Thymus (tissue), 11 donors: Measurements from ENCODE around the gene PSMD9. TPM values are rescaled to one million over a fixed set of nuclear protein-coding genes. Genes with fewer than 3 reads are reported as not detected.
"Not testable (repeated sequence)": the region's sequence is repeated elsewhere in the genome, so short reads cannot be mapped to it uniquely, and the experiment has no call there.

Experiments
- DNase-seq, 9 donors: peaks; one replicate each; pipeline ENCODE4 v3.0.0-alpha.2; 2013; ENCODE audit warnings: low spot score in 9 of 9, low read depth in 6 of 9, missing footprints in 1 of 9
- H3K27ac ChIP-seq, 2 donors: one replicate each; pipeline ENCODE4 v1.5.1; 2013; ENCODE audit warnings: control low read depth in 1 of 2, low read depth in 1 of 2, low read length in 1 of 2, mild to moderate bottlenecking in 1 of 2, moderate library complexity in 1 of 2
- H3K27me3 ChIP-seq, 2 donors: one replicate each; pipeline ENCODE4 v1.5.1; 2013; ENCODE audit warnings: low read length in 1 of 2; ENCODE audit not compliant: control insufficient read depth in 2 of 2, insufficient read depth in 1 of 2
- H3K36me3 ChIP-seq, 2 donors: one replicate each; pipeline ENCODE4 v1.5.1; 2013; ENCODE audit warnings: low read length in 1 of 2, mild to moderate bottlenecking in 1 of 2, moderate library complexity in 1 of 2; ENCODE audit not compliant: control insufficient read depth in 2 of 2, insufficient read depth in 2 of 2
- H3K4me1 ChIP-seq, 2 donors: one replicate each; pipeline ENCODE4 v1.5.1; 2013; ENCODE audit warnings: low read length in 2 of 2; ENCODE audit not compliant: control insufficient read depth in 2 of 2, insufficient read depth in 2 of 2
- H3K4me3 ChIP-seq, 2 donors: one replicate each; pipeline ENCODE4 v1.5.1; 2013; ENCODE audit warnings: low read length in 2 of 2, control low read depth in 1 of 2, mild to moderate bottlenecking in 1 of 2
- H3K9me3 ChIP-seq, 2 donors: one replicate each; pipeline ENCODE4 v1.5.1; 2013; ENCODE audit warnings: low read length in 1 of 2, mild to moderate bottlenecking in 1 of 2; ENCODE audit not compliant: control insufficient read depth in 2 of 2, insufficient read depth in 1 of 2
- WGBS: extraction: QIAGEN DNeasy Blood & Tissue Kit; methylation state at CpG from one replicate; pipeline ENCODE4 v1.1.7; 2013; 5-methylcytosine and 5-hydroxymethylcytosine counted together
- polyA plus RNA-seq: library from polyadenylated mRNA; stranded (reverse); fragments of 200-250 nt; gene quantifications from one replicate; pipeline ENCODE4 v1.2.3, GENCODE V29; 2013
- total RNA-seq: library from RNA; stranded (reverse); fragments of 120-200 nt; gene quantifications from one replicate; pipeline ENCODE4 v1.2.4, GENCODE V29; 2013
- donor health status: healthy.

PSMD9 gene
- total and polyA plus RNA-seq, 2 donors, result 51.6 to 70.7 TPM

GRCh38 chr12:121888083-121888477 is 510 bp upstream of the PSMD9 start:
- Histone ChIP-seq H3K36me3 (peaks cover 0 to 6% of the 10 kb centered on the region in 2 donors), H3K27me3 (peaks cover 2 to 4% of the 10 kb centered on the region in 2 donors), H3K27ac (peak overlapping the region; percentile 37 to 98), H3K9me3 (no peaks in the 10 kb centered on the region), H3K4me1 (peaks cover 17 to 24% of the 10 kb centered on the region in 2 donors), H3K4me3 (peak overlapping the region; percentile 79 to 81)
- no peak for DNase-seq
- 65% methylated on average over 6 of the region's 6 CpGs for WGBS

GRCh38 chr12:121889274-121889624 is 659 bp downstream of the PSMD9 start:
- Histone ChIP-seq H3K4me3 (peak overlapping the region; percentile 79 to 81), H3K4me1 (peaks cover 27 to 35% of the 10 kb centered on the region in 2 donors), H3K27me3 (peaks cover under 1% of the 10 kb centered on the region in 2 donors), H3K36me3 (peaks cover 0 to 6% of the 10 kb centered on the region in 2 donors), H3K27ac (peak overlapping the region; percentile 97 to 98), H3K9me3 (no peaks in the 10 kb centered on the region)
- 7% methylated on average over 7 of the region's 7 CpGs for whole genome bisulfite sequencing
- DNase-seq, result no peak

- not testable (repeated sequence) for DNase-seq, H3K36me3 ChIP-seq, H3K9me3 ChIP-seq, H3K27me3 ChIP-seq
- Histone ChIP-seq H3K4me1 (peaks cover 30 to 39% of the 10 kb centered on the region in 2 donors), H3K27ac (peak overlapping the region in 1 of 2 donors; percentile 98), H3K4me3 (peak overlapping the region; percentile 79 to 81)
- WGBS, result 70% methylated on average over 6 of the region's 6 CpGs
Observed at GRCh38 chr12:121889661-121890060, 1.1 kb downstream of the PSMD9 start.

- no peak for DNase-seq
- Histone ChIP-seq H3K9me3 (no peaks in the 10 kb centered on the region), H3K27ac (no peak overlapping the region), H3K4me3 (no peak overlapping the region), H3K4me1 (peaks cover 30 to 45% of the 10 kb centered on the region in 2 donors), H3K27me3 (no peaks in the 10 kb centered on the region), H3K36me3 (peaks cover 8 to 36% of the 10 kb centered on the region in 2 donors)
- 98% methylated on average over 13 of the region's 13 CpGs for WGBS
Observed at GRCh38 chr12:121892673-121893561, 4.3 kb downstream of the PSMD9 start.

- DNase-seq, result peak; percentile 61 to 94 (median 79)
- Histone ChIP-seq H3K4me3 (no peak overlapping the region), H3K4me1 (peaks cover 27 to 39% of the 10 kb centered on the region in 2 donors), H3K27me3 (no peaks in the 10 kb centered on the region), H3K9me3 (no peaks in the 10 kb centered on the region), H3K27ac (peak overlapping the region in 1 of 2 donors; percentile 76), H3K36me3 (peaks cover 16 to 42% of the 10 kb centered on the region in 2 donors)
- WGBS, result 0% methylated on average over 1 of the region's 1 CpG
Observed at GRCh38 chr12:121893961-121894460, 5.4 kb downstream of the PSMD9 start.

- Histone ChIP-seq H3K27ac (peak overlapping the region in 1 of 2 donors; percentile 76), H3K9me3 (no peaks in the 10 kb centered on the region), H3K4me1 (peaks cover 22 to 33% of the 10 kb centered on the region in 2 donors), H3K4me3 (no peak overlapping the region), H3K36me3 (peaks cover 22 to 48% of the 10 kb centered on the region in 2 donors), H3K27me3 (no peaks in the 10 kb centered on the region)
- 88% methylated on average over 7 of the region's 7 CpGs for WGBS
- peak in 2 of 9 donors; percentile 30 to 59 for DNase-seq
Observed at GRCh38 chr12:121894633-121895032, 6.0 kb downstream of the PSMD9 start.

GRCh38 chr12:121898287-121898686 is 9.7 kb downstream of the PSMD9 start:
- Histone ChIP-seq H3K4me3 (no peak overlapping the region), H3K9me3 (no peaks in the 10 kb centered on the region), H3K27ac (no peak overlapping the region), H3K27me3 (no peaks in the 10 kb centered on the region), H3K4me1 (peaks cover 11 to 19% of the 10 kb centered on the region in 2 donors), H3K36me3 (peaks cover 52 to 77% of the 10 kb centered on the region in 2 donors)
- WGBS, result 97% methylated on average over 5 of the region's 5 CpGs
- no peak for DNase-seq

- Histone ChIP-seq H3K36me3 (peaks cover 63 to 86% of the 10 kb centered on the region in 2 donors), H3K27me3 (no peaks in the 10 kb centered on the region), H3K4me3 (no peak overlapping the region), H3K27ac (no peak overlapping the region), H3K9me3 (no peaks in the 10 kb centered on the region), H3K4me1 (peaks cover under 1 to 6% of the 10 kb centered on the region in 2 donors)
- 96% methylated on average over 14 of the region's 14 CpGs for WGBS
- no peak for DNase-seq
Observed at GRCh38 chr12:121899590-121899989, 11.0 kb downstream of the PSMD9 start.

GRCh38 chr12:121903202-121903601 is 14.6 kb downstream of the PSMD9 start:
- H3K27ac ChIP-seq, result no peak overlapping the region
- DNase-seq, result no peak
- no peak overlapping the region for H3K4me3 ChIP-seq
- 99% methylated on average over 2 of the region's 2 CpGs for WGBS
- H3K4me1 ChIP-seq, result no peaks in the 10 kb centered on the region
- peaks cover 67 to 79% of the 10 kb centered on the region in 2 donors for H3K36me3 ChIP-seq
- H3K9me3 ChIP-seq, result no peaks in the 10 kb centered on the region
- H3K27me3 ChIP-seq, result no peaks in the 10 kb centered on the region
